Esophagus muscularis mucosa (tissue), 4 donors: ENCODE results near the gene CCNL1. TPM values are rescaled to one million over a fixed set of nuclear protein-coding genes. Genes with fewer than 3 reads are reported as not detected.

Experiments used
- DNase-seq: peaks from one replicate; pipeline ENCODE4 v3.0.0-alpha.2; 2017; ENCODE audit errors: extremely low spot score
- H3K27ac ChIP-seq, 4 donors: fragments of 200-600 bp; sonication (generic); replicated peaks in 1 of 4; 1 replicate in 3 of 4; 2 replicates in 1 of 4; pipeline ENCODE4 v1.5.1; 2016 to 2019; ENCODE audit warnings: mild to moderate bottlenecking in 1 of 4
- H3K27me3 ChIP-seq, 4 donors: fragments of 200-600 bp; sonication (generic); one replicate each; pipeline versions ENCODE4 v1.5.1 to v1.6.0; 2016 to 2019
- H3K36me3 ChIP-seq, 4 donors: fragments of 200-600 bp; sonication (generic); one replicate each; pipeline ENCODE4 v1.5.1; 2016 to 2019
- H3K4me1 ChIP-seq, 4 donors: fragments of 200-600 bp; sonication (generic); one replicate each; pipeline ENCODE4 v1.5.1; 2016 to 2019
- H3K4me3 ChIP-seq, 4 donors: fragments of 200-600 bp; sonication (generic); 1 replicate in 2 of 4; 2 replicates in 2 of 4; pipeline ENCODE4 v1.5.1; 2016 to 2019; ENCODE audit warnings: mild to moderate bottlenecking in 4 of 4, moderate library complexity in 1 of 4
- H3K9me3 ChIP-seq, 4 donors: fragments of 200-600 bp; sonication (generic); 1 replicate in 3 of 4; 2 replicates in 1 of 4; pipeline ENCODE4 v1.5.1; 2016 to 2019
- CTCF ChIP-seq, 3 experiments: fragments of 200-600 bp in 2 of 3; fragments of 450-650 bp in 1 of 3; sonication (generic) in 2 of 3; IDR thresholded peaks; one replicate each; pipeline ENCODE4 v1.5.1; 2017 to 2019; ENCODE audit warnings: antibody characterized with exemption in 3 of 3, mild to moderate bottlenecking in 2 of 3, moderate library complexity in 1 of 3
- EP300 ChIP-seq: sonication (generic); formaldehyde crosslinking; IDR thresholded peaks from one replicate; pipeline ENCODE4 v1.6.1; 2017; ENCODE audit warnings: antibody characterized with exemption
- POLR2A ChIP-seq: fragments of 450-650 bp; IDR thresholded peaks from one replicate; pipeline ENCODE4 v1.6.1; 2017; ENCODE audit warnings: antibody characterized with exemption, moderate library complexity, mild to moderate bottlenecking, low read depth
- POLR2AphosphoS5 ChIP-seq, 2 donors: sonication (generic); formaldehyde crosslinking; IDR thresholded peaks; one replicate each; pipeline ENCODE4 v1.6.1; 2017; ENCODE audit warnings: antibody characterized with exemption in 2 of 2
- WGBS: methylation state at CpG from one replicate; pipeline ENCODE4 v1.1.5; 2018; 5-methylcytosine and 5-hydroxymethylcytosine counted together
- intact Hi-C: fragments of 100-400 bp; cut with DNase I; formaldehyde crosslinking; loops from one replicate; pipeline ENCODE4 v1.15.1; 2023
- total RNA-seq, 4 donors: library from RNA; depleted of rRNA; stranded (reverse); fragments of >200 nt; gene quantifications; one replicate each; pipeline versions ENCODE4 v1.1.0 to v1.2.1, GENCODE V29; 2016

Gene CCNL1
- total RNA-seq = 100 to 1,000 TPM in 1 of 4 donors, 10 to 100 TPM in 3; 45.3 to 180 (median 77.3) TPM

- DNase-seq = peak; percentile 99
- Histone ChIP-seq H3K27me3 (no peaks in the 10 kb centered on the region), H3K36me3 (peaks cover 10 to 39% (median 25%) of the 10 kb centered on the region in 4 donors), H3K9me3 (no peaks in the 10 kb centered on the region), H3K4me3 (peak within 1 kb of the TSS; percentile 89 to 98 (median 98)), H3K27ac (peak within 1 kb of the TSS; percentile 99 to 100 (median 100)), H3K4me1 (peaks cover 45 to 53% (median 51%) of the 10 kb centered on the region in 4 donors)
- WGBS = 0% methylated on average over 23 of the region's 88 CpGs
- TF ChIP-seq EP300 (peak; percentile 82), CTCF (IDR thresholded peaks at IDR 0.05) (peak in 1 of 3 experiments; percentile 18), POLR2A (peak; percentile 99), POLR2AphosphoS5 (IDR thresholded peaks at IDR 0.05) (peak; percentile 100)
- intact Hi-C loops = loop anchor here (1.0 to 10.0 kb wide), 2 partner anchors 15 to 615 kb away; no protein-coding TSS in a partner anchor
These were observed at the start of gene CCNL1 for GRCh38 chr3:157159762-157160657. CCNL1 (minus strand) TSS chr3:157160147; CDS start chr3:157160094, 53 bp downstream.

DNA sequence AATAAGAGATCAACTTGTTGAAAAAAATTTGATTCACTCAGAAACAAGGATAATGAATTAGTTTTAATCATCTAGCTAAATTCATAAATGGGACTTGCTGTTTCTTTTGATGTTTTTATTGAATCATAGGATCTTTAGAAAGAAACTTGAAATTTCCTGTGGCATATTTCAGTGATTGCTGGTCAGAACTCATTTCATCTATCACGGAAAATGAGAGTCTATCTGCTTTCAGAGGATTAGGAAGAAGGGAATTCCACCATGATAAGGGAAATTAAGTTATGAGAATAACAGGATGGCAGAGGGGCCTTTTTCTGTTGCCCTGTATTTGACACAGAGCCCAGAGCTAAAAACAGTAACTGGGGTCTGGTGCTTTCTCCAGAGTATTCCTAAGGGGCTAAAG lies 44.9 kb upstream of the CCNL1 start:
- TF ChIP-seq CTCF (IDR thresholded peaks at IDR 0.05) (no peak), POLR2AphosphoS5 (IDR thresholded peaks at IDR 0.05) (no peak), EP300 (no peak), POLR2A (no peak)
- intact Hi-C loops = loop anchor here (2.0 to 5.0 kb wide), 2 partner anchors 237 to 288 kb away; no protein-coding TSS in a partner anchor
- DNase-seq = no peak
- Histone ChIP-seq H3K36me3 (peaks cover 0 to 4% (median 0%) of the 10 kb centered on the region in 4 donors), H3K9me3 (no peaks in the 10 kb centered on the region), H3K27ac (no peak overlapping the region), H3K4me3 (no peak overlapping the region), H3K4me1 (peaks cover 3 to 9% (median 7%) of the 10 kb centered on the region in 4 donors), H3K27me3 (no peaks in the 10 kb centered on the region)
- 85% methylated on average over 1 of the region's 1 CpG for whole genome bisulfite sequencing

- Histone ChIP-seq H3K27ac (no peak overlapping the region), H3K4me1 (peaks cover 3 to 9% (median 7%) of the 10 kb centered on the region in 4 donors), H3K36me3 (peaks cover 0 to 3% (median 0%) of the 10 kb centered on the region in 4 donors), H3K9me3 (no peaks in the 10 kb centered on the region), H3K27me3 (no peaks in the 10 kb centered on the region), H3K4me3 (no peak overlapping the region)
- 31% methylated on average over 1 of the region's 1 CpG for WGBS
- intact Hi-C loops = loop anchor here (2.0 kb wide), 1 partner anchor 288 kb away; no protein-coding TSS in a partner anchor
- TF ChIP-seq CTCF (IDR thresholded peaks at IDR 0.05) (peak; percentile 45 to 58 (median 55)), POLR2A (no peak), EP300 (no peak)
- DNase-seq = no peak
These were observed 44.5 kb upstream of the CCNL1 start for GRCh38 chr3:157204431-157204830.

- Histone ChIP-seq H3K4me3 (no peak overlapping the region), H3K27me3 (no peaks in the 10 kb centered on the region), H3K4me1 (peaks cover 3 to 9% (median 7%) of the 10 kb centered on the region in 4 donors), H3K27ac (no peak overlapping the region), H3K9me3 (no peaks in the 10 kb centered on the region), H3K36me3 (no peaks in the 10 kb centered on the region)
- TF ChIP-seq POLR2AphosphoS5 (IDR thresholded peaks at IDR 0.05) (no peak), CTCF (IDR thresholded peaks at IDR 0.05) (peak; percentile 46 to 53 (median 47))
- no peak for DNase-seq
- intact Hi-C loops = no loop called here
- WGBS = 50% methylated on average over 6 of the region's 6 CpGs
These were observed 41.8 kb upstream of the CCNL1 start for GRCh38 chr3:157201648-157202278.
